CD14-positive monocyte (primary cell): ENCODE data around the gene GALNTL6. TPM values are rescaled to one million over a fixed set of nuclear protein-coding genes. Genes with fewer than 3 reads are reported as not detected.

Source experiments
- DNase-seq, 3 donors: peaks; one replicate each; pipeline ENCODE4 v3.0.0-alpha.2; 2011 to 2022
- H2AFZ ChIP-seq: 2 replicates; pipeline ENCODE4 v1.6.0; 2012; ENCODE audit warnings: mild to moderate bottlenecking, low read depth, low read length, inconsistent platforms; ENCODE audit not compliant: insufficient read depth, poor library complexity, severe bottlenecking
- H3K27ac ChIP-seq, 2 donors: 1 replicate in 1 of 2; 2 replicates in 1 of 2; pipeline ENCODE4 v1.5.1; 2012 to 2013; ENCODE audit warnings: low read length in 2 of 2, control low read depth in 1 of 2, inconsistent platforms in 1 of 2, low read depth in 1 of 2, mild to moderate bottlenecking in 1 of 2
- H3K27me3 ChIP-seq, 2 donors: one replicate each; pipeline versions ENCODE4 v1.6.0 to v1.6.1; 2011 to 2013; ENCODE audit warnings: low read length in 2 of 2; ENCODE audit not compliant: control insufficient read depth in 2 of 2, insufficient read depth in 2 of 2
- H3K36me3 ChIP-seq, 2 donors: replicated peaks in 1 of 2; 1 replicate in 1 of 2; 2 replicates in 1 of 2; pipeline versions ENCODE4 v1.5.1 to v1.6.1; 2012 to 2013; ENCODE audit warnings: low read length in 2 of 2, control low read depth in 1 of 2, inconsistent platforms in 1 of 2, mild to moderate bottlenecking in 1 of 2; ENCODE audit not compliant: insufficient read depth in 2 of 2, control insufficient read depth in 1 of 2
- H3K4me1 ChIP-seq, 2 donors: 1 replicate in 1 of 2; 2 replicates in 1 of 2; pipeline versions ENCODE4 v1.5.1 to v1.6.1; 2012 to 2013; ENCODE audit warnings: low read length in 2 of 2, control low read depth in 1 of 2, inconsistent platforms in 1 of 2, mild to moderate bottlenecking in 1 of 2, moderate library complexity in 1 of 2; ENCODE audit not compliant: insufficient read depth in 2 of 2, control insufficient read depth in 1 of 2
- H3K4me2 ChIP-seq: replicated peaks from 2 replicates; pipeline ENCODE3; 2012; ENCODE audit warnings: low read length, moderate library complexity, mild to moderate bottlenecking; ENCODE audit not compliant: poor library complexity, severe bottlenecking; ENCODE audit errors: extremely low read depth
- H3K4me3 ChIP-seq, 3 experiments: fragments of 200-600 bp in 1 of 3; sonication (generic) in 1 of 3; replicated peaks in 1 of 3; 1 replicate in 2 of 3; 2 replicates in 1 of 3; pipeline ENCODE4 v1.5.1; 2011 to 2013; ENCODE audit warnings: low read length in 3 of 3, mild to moderate bottlenecking in 3 of 3, control low read depth in 2 of 3, low read depth in 2 of 3, inconsistent platforms in 1 of 3, moderate library complexity in 1 of 3
- H3K79me2 ChIP-seq: 2 replicates; pipeline ENCODE4 v1.6.0; 2012; ENCODE audit warnings: mild to moderate bottlenecking, control low read depth, inconsistent platforms, low read length, moderate library complexity; ENCODE audit not compliant: insufficient read depth
- H3K9ac ChIP-seq: 2 replicates; pipeline ENCODE4 v1.6.0; 2017; ENCODE audit warnings: low read length, mild to moderate bottlenecking; ENCODE audit not compliant: insufficient read depth, poor library complexity, severe bottlenecking
- H3K9me3 ChIP-seq, 2 donors: replicated peaks in 1 of 2; 1 replicate in 1 of 2; 2 replicates in 1 of 2; pipeline versions ENCODE4 v1.5.1 to v1.6.1; 2012 to 2013; ENCODE audit warnings: low read length in 2 of 2, control low read depth in 1 of 2; ENCODE audit not compliant: control insufficient read depth in 1 of 2, insufficient read depth in 1 of 2
- H4K20me1 ChIP-seq: 2 replicates; pipeline ENCODE4 v1.6.0; 2012; ENCODE audit warnings: mild to moderate bottlenecking, low read length, control low read depth, moderate library complexity; ENCODE audit not compliant: insufficient read depth
- H3K27ac Mint-ChIP-seq, 7 donors: one replicate each; pipeline ENCODE4 v1.8.0; 2020; ENCODE audit warnings: mild to moderate bottlenecking in 7 of 7, mixed read lengths in 7 of 7, moderate library complexity in 6 of 7, inconsistent platforms in 2 of 7
- H3K27me3 Mint-ChIP-seq, 3 donors: one replicate each; pipeline ENCODE4 v1.8.0; 2021 to 2022; ENCODE audit warnings: low read depth in 3 of 3, mild to moderate bottlenecking in 3 of 3, mixed read lengths in 3 of 3, moderate library complexity in 3 of 3, inconsistent platforms in 1 of 3
- H3K36me3 Mint-ChIP-seq, 2 donors: one replicate each; pipeline ENCODE4 v1.8.0; 2020; ENCODE audit warnings: mixed read lengths in 2 of 2, inconsistent platforms in 1 of 2, mild to moderate bottlenecking in 1 of 2
- H3K4me1 Mint-ChIP-seq: one replicate; pipeline ENCODE4 v1.8.0; 2020; ENCODE audit warnings: mild to moderate bottlenecking, mixed read lengths
- H3K4me3 Mint-ChIP-seq, 2 donors: one replicate each; pipeline ENCODE4 v1.8.0; 2020; ENCODE audit warnings: mild to moderate bottlenecking in 2 of 2, mixed read lengths in 2 of 2, moderate library complexity in 1 of 2
- H3K9me3 Mint-ChIP-seq, 7 donors: one replicate each; pipeline ENCODE4 v1.8.0; 2020 to 2022; ENCODE audit warnings: mixed read lengths in 7 of 7, mild to moderate bottlenecking in 6 of 7, moderate library complexity in 6 of 7, inconsistent platforms in 2 of 7
- WGBS: methylation state at CpG from one replicate; pipeline ENCODE4 v1.1.5; 2013; ENCODE audit warnings: missing lambda C conversion rate; ENCODE audit not compliant: insufficient coverage; 5-methylcytosine and 5-hydroxymethylcytosine counted together
- intact Hi-C, 2 donors: fragments of 100-400 bp; cut with micrococcal nuclease; formaldehyde crosslinking; loops; one replicate each; pipeline versions ENCODE4 v1.15.0 to v1.15.1; 2023
- polyA plus RNA-seq, 3 donors: library from polyadenylated mRNA; depleted of rRNA in 1 of 3; unstranded in 2 of 3; stranded (reverse) in 1 of 3; fragments of 300-500 nt in 2 of 3; fragments of >200 nt in 1 of 3; fragmentation: Illumina TruSeq in 2 of 3; gene quantifications; 1 replicate in 2 of 3; 2 replicates in 1 of 3; pipeline ENCODE4 v1.2.3, GENCODE V29; 2012 to 2021
- TF ChIP-seq, protein P1 (sequence below): fragments of 200-600 bp; IDR thresholded peaks from one replicate; pipeline ENCODE4 v1.8.0; 2022; ENCODE audit warnings: antibody characterized with exemption, mild to moderate bottlenecking

The GALNTL6 gene
- polyA plus RNA-seq, 3 donors = 0.05 TPM; not detected in 2

DNA sequence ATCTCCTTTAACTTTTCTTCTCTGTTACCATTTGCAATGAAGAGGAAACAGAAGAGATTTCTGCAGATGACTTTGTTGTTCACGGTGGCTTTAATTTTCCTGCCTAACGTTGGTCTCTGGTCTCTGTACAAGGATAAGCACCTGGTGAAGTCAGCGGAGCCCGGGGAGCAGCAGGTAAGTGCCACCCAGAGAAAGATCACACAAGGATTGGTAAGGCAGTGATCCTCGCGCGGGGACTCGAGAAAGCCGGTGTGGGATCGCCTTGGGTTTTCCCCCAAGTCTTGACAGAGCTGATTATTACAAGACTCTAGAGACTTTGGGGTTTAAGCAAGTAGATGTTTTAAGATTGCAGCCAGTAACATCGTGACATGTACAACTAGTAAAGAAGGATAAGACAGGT lies 1.3 kb downstream of the GALNTL6 start:
- 85% methylated on average over 9 of the region's 11 CpGs for WGBS
- Histone ChIP-seq H3K9me3 (peaks cover 0 to 6% of the 10 kb centered on the region in 2 donors), H3K4me3 (no peak overlapping the region), H3K36me3 (no peaks in the 10 kb centered on the region), H3K79me2 (no peaks in the 10 kb centered on the region), H3K4me1 (peaks cover 15 to 20% of the 10 kb centered on the region in 2 donors), H3K27ac (no peak overlapping the region), H3K27me3 (peaks cover 34 to 49% of the 10 kb centered on the region in 2 donors), H2AFZ (no peak overlapping the region), H4K20me1 (no peaks in the 10 kb centered on the region), H3K4me2 (no peak overlapping the region), H3K9ac (no peak overlapping the region)
- TF ChIP-seq, protein P1, sequence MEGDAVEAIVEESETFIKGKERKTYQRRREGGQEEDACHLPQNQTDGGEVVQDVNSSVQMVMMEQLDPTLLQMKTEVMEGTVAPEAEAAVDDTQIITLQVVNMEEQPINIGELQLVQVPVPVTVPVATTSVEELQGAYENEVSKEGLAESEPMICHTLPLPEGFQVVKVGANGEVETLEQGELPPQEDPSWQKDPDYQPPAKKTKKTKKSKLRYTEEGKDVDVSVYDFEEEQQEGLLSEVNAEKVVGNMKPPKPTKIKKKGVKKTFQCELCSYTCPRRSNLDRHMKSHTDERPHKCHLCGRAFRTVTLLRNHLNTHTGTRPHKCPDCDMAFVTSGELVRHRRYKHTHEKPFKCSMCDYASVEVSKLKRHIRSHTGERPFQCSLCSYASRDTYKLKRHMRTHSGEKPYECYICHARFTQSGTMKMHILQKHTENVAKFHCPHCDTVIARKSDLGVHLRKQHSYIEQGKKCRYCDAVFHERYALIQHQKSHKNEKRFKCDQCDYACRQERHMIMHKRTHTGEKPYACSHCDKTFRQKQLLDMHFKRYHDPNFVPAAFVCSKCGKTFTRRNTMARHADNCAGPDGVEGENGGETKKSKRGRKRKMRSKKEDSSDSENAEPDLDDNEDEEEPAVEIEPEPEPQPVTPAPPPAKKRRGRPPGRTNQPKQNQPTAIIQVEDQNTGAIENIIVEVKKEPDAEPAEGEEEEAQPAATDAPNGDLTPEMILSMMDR = no peak
- Mint-ChIP-seq H3K4me3 (peak overlapping the region in 1 of 2 donors; percentile 46), H3K27ac (no peak overlapping the region), H3K27me3 (peaks cover 29 to 45% (median 34%) of the 10 kb centered on the region in 3 donors), H3K4me1 (peaks cover 15% of the 10 kb centered on the region), H3K9me3 (peaks cover 0 to 8% (median 4%) of the 10 kb centered on the region in 7 donors), H3K36me3 (peaks cover 0 to 6% of the 10 kb centered on the region in 2 donors)
- DNase-seq = no peak
- intact Hi-C loops = no loop called here

DNA sequence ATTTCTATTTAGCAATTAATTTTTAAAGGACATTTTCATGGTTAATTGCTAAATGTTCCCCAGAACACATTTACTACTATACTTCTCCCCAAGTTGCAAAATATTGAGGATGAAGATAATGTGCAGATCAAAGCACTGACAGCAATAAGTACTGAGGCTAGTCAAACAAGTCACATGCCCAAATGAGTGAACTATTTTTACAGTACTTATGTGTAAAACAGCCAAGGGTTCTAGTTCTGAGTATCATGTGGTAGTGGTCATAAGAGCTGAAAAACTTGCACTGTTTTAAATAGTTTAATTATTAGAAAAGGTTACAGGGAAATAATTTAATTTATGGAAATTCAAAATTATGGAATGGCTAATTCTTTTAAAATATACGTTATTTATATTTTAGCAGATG lies 3.8 kb downstream of the GALNTL6 start:
- Histone ChIP-seq H3K27ac (no peak overlapping the region), H2AFZ (no peak overlapping the region), H3K9ac (no peak overlapping the region), H3K27me3 (peaks cover 30 to 38% of the 10 kb centered on the region in 2 donors), H4K20me1 (no peaks in the 10 kb centered on the region), H3K36me3 (no peaks in the 10 kb centered on the region), H3K4me3 (no peak overlapping the region), H3K79me2 (no peaks in the 10 kb centered on the region), H3K4me2 (no peak overlapping the region), H3K9me3 (peaks cover 0 to 6% of the 10 kb centered on the region in 2 donors), H3K4me1 (peaks cover 15 to 19% of the 10 kb centered on the region in 2 donors)
- WGBS = no CpG with 5 or more reads among the region's 1 CpG
- intact Hi-C loops = no loop called here
- H3K9me3 Mint-ChIP-seq = peaks cover 0 to 8% (median 4%) of the 10 kb centered on the region in 7 donors
- peaks cover 15% of the 10 kb centered on the region for H3K4me1 Mint-ChIP-seq
- DNase-seq = no peak
- peaks cover 26 to 34% (median 33%) of the 10 kb centered on the region in 3 donors for H3K27me3 Mint-ChIP-seq
- H3K4me3 Mint-ChIP-seq = no peak overlapping the region
- TF ChIP-seq, protein P1 = no peak
- peaks cover 0 to 6% of the 10 kb centered on the region in 2 donors for H3K36me3 Mint-ChIP-seq
- H3K27ac Mint-ChIP-seq = no peak overlapping the region
